Metanephros (tissue), 1 donor: ENCODE results near the gene PTPN13. TPM values are rescaled to one million over a fixed set of nuclear protein-coding genes. Genes with fewer than 3 reads are reported as not detected.

Experiments
- total RNA-seq: library from RNA; depleted of rRNA; stranded (reverse); fragments of >200 nt; gene quantifications from one replicate; pipeline ENCODE4 v1.2.3, GENCODE V29; 2014

The PTPN13 gene, protein sequence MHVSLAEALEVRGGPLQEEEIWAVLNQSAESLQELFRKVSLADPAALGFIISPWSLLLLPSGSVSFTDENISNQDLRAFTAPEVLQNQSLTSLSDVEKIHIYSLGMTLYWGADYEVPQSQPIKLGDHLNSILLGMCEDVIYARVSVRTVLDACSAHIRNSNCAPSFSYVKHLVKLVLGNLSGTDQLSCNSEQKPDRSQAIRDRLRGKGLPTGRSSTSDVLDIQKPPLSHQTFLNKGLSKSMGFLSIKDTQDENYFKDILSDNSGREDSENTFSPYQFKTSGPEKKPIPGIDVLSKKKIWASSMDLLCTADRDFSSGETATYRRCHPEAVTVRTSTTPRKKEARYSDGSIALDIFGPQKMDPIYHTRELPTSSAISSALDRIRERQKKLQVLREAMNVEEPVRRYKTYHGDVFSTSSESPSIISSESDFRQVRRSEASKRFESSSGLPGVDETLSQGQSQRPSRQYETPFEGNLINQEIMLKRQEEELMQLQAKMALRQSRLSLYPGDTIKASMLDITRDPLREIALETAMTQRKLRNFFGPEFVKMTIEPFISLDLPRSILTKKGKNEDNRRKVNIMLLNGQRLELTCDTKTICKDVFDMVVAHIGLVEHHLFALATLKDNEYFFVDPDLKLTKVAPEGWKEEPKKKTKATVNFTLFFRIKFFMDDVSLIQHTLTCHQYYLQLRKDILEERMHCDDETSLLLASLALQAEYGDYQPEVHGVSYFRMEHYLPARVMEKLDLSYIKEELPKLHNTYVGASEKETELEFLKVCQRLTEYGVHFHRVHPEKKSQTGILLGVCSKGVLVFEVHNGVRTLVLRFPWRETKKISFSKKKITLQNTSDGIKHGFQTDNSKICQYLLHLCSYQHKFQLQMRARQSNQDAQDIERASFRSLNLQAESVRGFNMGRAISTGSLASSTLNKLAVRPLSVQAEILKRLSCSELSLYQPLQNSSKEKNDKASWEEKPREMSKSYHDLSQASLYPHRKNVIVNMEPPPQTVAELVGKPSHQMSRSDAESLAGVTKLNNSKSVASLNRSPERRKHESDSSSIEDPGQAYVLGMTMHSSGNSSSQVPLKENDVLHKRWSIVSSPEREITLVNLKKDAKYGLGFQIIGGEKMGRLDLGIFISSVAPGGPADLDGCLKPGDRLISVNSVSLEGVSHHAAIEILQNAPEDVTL (N-terminal part only)
- 117 TPM for total RNA-seq

DNA sequence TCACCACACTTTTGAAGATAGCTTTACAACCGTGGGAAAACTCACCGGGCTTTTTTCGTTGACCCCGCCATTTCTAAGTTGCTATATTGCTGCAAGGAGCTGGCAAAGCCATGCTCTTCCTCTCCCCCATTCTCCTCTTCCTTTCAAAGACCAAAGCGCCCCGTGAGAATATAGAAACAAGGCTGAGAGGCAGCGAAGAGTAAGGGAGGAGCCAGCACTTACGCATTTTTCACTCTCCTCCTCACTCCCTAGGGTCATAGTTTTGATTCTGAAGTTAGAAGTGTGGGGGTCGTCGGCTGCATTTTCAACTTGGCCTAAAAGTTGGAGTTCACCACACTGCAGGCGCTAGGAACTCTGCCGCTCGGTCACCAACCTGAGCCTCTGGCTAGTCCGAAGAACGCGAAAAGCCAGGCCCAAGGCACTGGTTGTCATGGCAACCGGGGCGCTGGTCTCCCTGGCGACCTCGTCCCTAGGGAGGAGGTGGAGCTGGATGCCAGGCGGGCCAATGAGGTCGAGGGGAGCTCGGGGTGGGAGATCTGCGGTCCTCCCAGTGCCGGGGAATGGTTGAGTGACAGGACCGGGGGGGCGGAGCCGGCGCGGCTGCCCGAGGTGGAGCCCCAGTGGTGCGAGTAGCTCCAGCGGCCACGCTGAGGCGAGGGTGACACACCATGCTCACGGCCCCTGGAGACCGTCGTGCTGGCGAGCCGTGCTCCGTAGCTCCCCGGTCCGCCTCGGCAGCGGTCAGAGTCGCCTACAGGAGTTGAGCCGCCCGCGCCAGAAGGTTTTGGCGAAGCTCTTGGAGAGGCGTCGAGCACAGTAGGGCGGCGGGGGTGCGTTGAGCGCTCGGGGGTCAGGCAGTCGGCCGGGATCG, at the start of gene PTPN13:
Gene PTPN13, plus strand, starts transcription at position 628 of the 871 bp plus-strand sequence. CDS start 40,942 bp downstream, outside the sequence.

GRCh38 chr4:86848732-86849619, 254.9 kb downstream of the PTPN13 start, which contains the start of gene SLC10A6:
SLC10A6 (minus strand) TSS chr4:86849384; CDS start chr4:86849115, 269 bp downstream.

Other genes starting within 250 kb of the PTPN13 start
- 155 TPM for gene MAPK10, start 234.3 kb upstream of the PTPN13 start, total RNA-seq